GM12878 (cell line): ENCODE data around the gene UBE2QL1. TPM values are rescaled to one million over a fixed set of nuclear protein-coding genes. Genes with fewer than 3 reads are reported as not detected.

ENCODE experiments used
- ATAC-seq: fragments of 200-7000 bp; cut with Tn5 transposase; 3 replicates; pipeline ENCODE4 v1.9.1; 2020; ENCODE audit warnings: mild to moderate bottlenecking, moderate library complexity
- BruUV-seq: library from RNA; stranded (reverse); fragments of 400-500 nt; replicated peaks from 2 replicates; lab custom pipeline; 2021; lab: Mats Ljungman, UMichigan
- CTCF ChIA-PET: fragments of 300-600 bp; sonication (Branson Sonifier 250); formaldehyde crosslinking; extraction: SDS; loops from one replicate; lab custom pipeline; 2021; ENCODE audit warnings: inconsistent platforms; lab: Yijun Ruan, JAX
- POLR2A ChIA-PET: fragments of 350-600 bp; formaldehyde crosslinking; extraction: SDS; loops from one replicate; lab custom pipeline; 2021; ENCODE audit warnings: inconsistent platforms; lab: Charles Lee
- RAD21 ChIA-PET: fragments of 300-600 bp; sonication (Branson Sonifier 250); formaldehyde crosslinking; loops from one replicate; lab custom pipeline; 2023; ENCODE audit warnings: antibody characterized with exemption; ENCODE audit not compliant: unreplicated experiment; lab: Charles Lee
- SMC1A ChIA-PET: fragments of 300-600 bp; sonication (Branson Sonifier 250); formaldehyde crosslinking; loops from one replicate; lab custom pipeline; 2023; ENCODE audit not compliant: unreplicated experiment, uncharacterized antibody; lab: Charles Lee
- DNase-seq: peaks from one replicate; pipeline ENCODE4 v3.0.0-alpha.2; 2011; ENCODE audit warnings: low read depth, low spot score
- FAIRE-seq: peaks from 3 replicates; lab custom pipeline; 2011; peaks lifted over from hg19 to GRCh38; lab: Jason Lieb, UNC
- H2AFZ ChIP-seq: 2 replicates; pipeline ENCODE4 v1.6.0; 2011; ENCODE audit warnings: low read depth, low read length, control low read depth; ENCODE audit not compliant: control insufficient read depth
- H3K27ac ChIP-seq: 2 replicates; pipeline ENCODE4 v1.5.1; 2011; ENCODE audit warnings: control low read depth; ENCODE audit not compliant: control insufficient read depth, insufficient read depth
- H3K27me3 ChIP-seq, 2 experiments: replicated peaks in 1 of 2; 2 replicates each; pipeline versions ENCODE4 v1.6.0 to v1.6.1; 2011; ENCODE audit warnings: low read length in 1 of 2; ENCODE audit not compliant: control insufficient read depth in 2 of 2, insufficient read depth in 2 of 2
- H3K36me3 ChIP-seq, 2 experiments: 2 replicates each; pipeline ENCODE4 v1.5.1; 2011; ENCODE audit warnings: low read length in 1 of 2; ENCODE audit not compliant: control insufficient read depth in 2 of 2, insufficient read depth in 2 of 2
- H3K4me1 ChIP-seq: 2 replicates; pipeline ENCODE4 v1.6.1; 2011; ENCODE audit warnings: mild to moderate bottlenecking, low read length, moderate library complexity, mixed read lengths; ENCODE audit not compliant: control insufficient read depth, insufficient read depth
- H3K4me2 ChIP-seq: 2 replicates; pipeline ENCODE4 v1.6.0; 2011; ENCODE audit warnings: control low read depth; ENCODE audit not compliant: control insufficient read depth, insufficient read depth
- H3K4me3 ChIP-seq: fragments of 200-600 bp; sonication (generic); 2 replicates; pipeline ENCODE4 v1.5.1; 2016
- H3K79me2 ChIP-seq: 2 replicates; pipeline ENCODE4 v1.6.0; 2011; ENCODE audit warnings: low read length; ENCODE audit not compliant: control insufficient read depth, insufficient read depth
- H3K9ac ChIP-seq: 2 replicates; pipeline ENCODE4 v1.8.0; 2011; ENCODE audit warnings: low read length, control low read depth, mixed read lengths; ENCODE audit not compliant: control insufficient read depth, insufficient read depth
- H3K9me3 ChIP-seq: replicated peaks from 3 replicates; pipeline ENCODE4 v1.5.1; 2011; ENCODE audit warnings: mild to moderate bottlenecking, low read length; ENCODE audit not compliant: control insufficient read depth, insufficient read depth
- H4K20me1 ChIP-seq: 2 replicates; pipeline ENCODE4 v1.6.0; 2011; ENCODE audit not compliant: control insufficient read depth, insufficient read depth
- BHLHE40 ChIP-seq, 2 experiments: fragments of 450-650 bp in 1 of 2; IDR thresholded peaks; 2 replicates each; pipeline ENCODE4 v1.6.1; 2011 to 2017; ENCODE audit warnings: low read depth in 2 of 2, borderline replicate concordance in 1 of 2, improper control_type of control experiment in 1 of 2, low read length in 1 of 2, mild to moderate bottlenecking in 1 of 2
- CEBPZ ChIP-seq: fragments of 150-350 bp; IDR thresholded peaks from 2 replicates; pipeline ENCODE4 v1.6.1; 2016; ENCODE audit warnings: low read depth, low read length
- CHD1 ChIP-seq: IDR thresholded peaks from 2 replicates; pipeline ENCODE4 v1.6.1; 2012; ENCODE audit warnings: low read depth, low read length, improper control_type of control experiment
- FOXM1 ChIP-seq: IDR thresholded peaks from 2 replicates; pipeline ENCODE4 v1.6.1; 2012; ENCODE audit warnings: low read depth, mild to moderate bottlenecking, inconsistent platforms, low read length, moderate library complexity
- IKZF1 ChIP-seq: fragments of 450-650 bp; conservative IDR thresholded peaks from 2 replicates; pipeline ENCODE4 v1.6.1; 2017; ENCODE audit warnings: antibody characterized with exemption, mild to moderate bottlenecking
- NKRF ChIP-seq: fragments of 450-650 bp; conservative IDR thresholded peaks from 2 replicates; pipeline ENCODE4 v1.6.1; 2017; ENCODE audit warnings: mild to moderate bottlenecking, moderate library complexity
- RUNX3 ChIP-seq: IDR thresholded peaks from 2 replicates; pipeline ENCODE4 v1.6.1; 2012; ENCODE audit warnings: low read length, inconsistent platforms
- WGBS: methylation state at CpG from one replicate; pipeline ENCODE4 v1.1.6; 2016; ENCODE audit warnings: low lambda C conversion rate; ENCODE audit not compliant: insufficient replicate concordance, insufficient coverage; ENCODE audit errors: missing lambda C conversion rate; 5-methylcytosine and 5-hydroxymethylcytosine counted together
- in situ Hi-C: fragments of 300-500 bp; cut with MboI; formaldehyde crosslinking; loops from 9 replicates; pipeline ENCODE4 v1.14.3; 2018; ENCODE audit warnings: mixed read lengths
- intact Hi-C: fragments of 100-400 bp; cut with micrococcal nuclease; formaldehyde crosslinking; loops from one replicate; pipeline ENCODE4 v1.14.2; 2022; ENCODE audit not compliant: unreplicated experiment
- polyA plus RNA-seq, 11 experiments: library from polyadenylated mRNA; depleted of rRNA in 4 of 11; unstranded in 6 of 11; stranded (reverse) in 5 of 11; fragments of >200 nt; fragmentation: Nextera tagmentation in 4 of 11; fragmentation: Illumina TruSeq in 1 of 11; extraction: Ambion mirVana in 4 of 11; extraction: Trizol in 1 of 11; gene quantifications; 1 replicate in 1 of 11; 2 replicates in 10 of 11; pipeline versions ENCODE4 v1.2.1 to v1.2.3, GENCODE V29; 2011 to 2016; ENCODE audit warnings: inconsistent platforms in 2 of 11, missing spikeins in 2 of 11, low read depth in 1 of 11
- total RNA-seq, 4 experiments: library from RNA; depleted of rRNA in 3 of 4; stranded (reverse); fragments of >200 nt in 3 of 4; fragmentation: Illumina TruSeq in 1 of 4; extraction: Trizol in 1 of 4; gene quantifications; 2 replicates each; pipeline versions ENCODE4 v1.2.1 to v1.2.3, GENCODE V29; 2013 to 2021
- TF ChIP-seq, protein P1 (sequence below): IDR thresholded peaks from 2 replicates; pipeline ENCODE4 v1.6.1; 2011; ENCODE audit warnings: borderline replicate concordance, low read depth, mild to moderate bottlenecking, moderate library complexity, mixed read lengths, low read length; ENCODE audit not compliant: insufficient read depth; ENCODE audit errors: extremely low read length

The UBE2QL1 gene
- total and polyA plus RNA-seq, 10 of the 15 experiments (the other 5 are each of a cell fraction or from before 2014, with no cell fraction given) = 0.03 to 0.62 (median 0.04) TPM; not detected in 6

GRCh38 chr5:6403416-6403815, 45.2 kb upstream of the UBE2QL1 start:
- intact Hi-C loops (no loop called here), in situ Hi-C loops (no loop called here)
- Histone ChIP-seq H3K4me1 (peaks cover 8% of the 10 kb centered on the region), H2AFZ (no peak overlapping the region), H3K4me2 (no peak overlapping the region), H3K9me3 (no peaks in the 10 kb centered on the region), H3K36me3 (no peaks in the 10 kb centered on the region), H3K79me2 (no peaks in the 10 kb centered on the region), H3K9ac (no peak overlapping the region), H4K20me1 (no peaks in the 10 kb centered on the region), H3K27ac (no peak overlapping the region; the same call in 1 of the 2 replicates), H3K4me3 (no peak overlapping the region), H3K27me3 (peaks cover 0 to 2% of the 10 kb centered on the region in 2 experiments; a peak in 2 of 4 replicates)
- RAD21 ChIA-PET = interaction anchor here (0.9 to 1.0 kb wide), 2 partner anchors 25 to 80 kb away, joined by 3 to 5 read pairs; partner anchors contain the start of gene MED10
- 75% methylated on average over 4 of the region's 4 CpGs for WGBS
- POLR2A ChIA-PET = interaction anchor here (1.2 to 1.3 kb wide), 2 partner anchors 18 to 25 kb away, joined by 3 to 4 read pairs; partner anchors contain the start of gene MED10
- BruUV-seq = no TSS peak
- ATAC-seq = peak; percentile 13; the same call in 2 of the 3 replicates
- CTCF ChIA-PET = interaction anchor here (0.7 to 1.7 kb wide), 4 partner anchors 18 to 94 kb away, joined by 3 to 4 read pairs (median 4); partner anchors contain the start of gene MED10
- DNase-seq = no peak
- TF ChIP-seq FOXM1 = no peak
- TF ChIP-seq IKZF1 = 0 out of 2 replicates have a peak, but pooled peaks have one; percentile 6
- FAIRE-seq = no peak
- SMC1A ChIA-PET = interaction anchor here (0.8 to 1.0 kb wide), 2 partner anchors 27 to 237 kb away, joined by 3 to 5 read pairs; no protein-coding TSS in a partner anchor

GRCh38 chr5:6404129-6404528, 44.5 kb upstream of the UBE2QL1 start:
- Histone ChIP-seq H3K36me3 (no peaks in the 10 kb centered on the region), H3K27ac (no peak overlapping the region), H3K9ac (no peak overlapping the region), H4K20me1 (no peaks in the 10 kb centered on the region), H3K4me3 (no peak overlapping the region), H3K27me3 (peaks cover 0 to 2% of the 10 kb centered on the region in 2 experiments; a peak in 1 of 4 replicates), H2AFZ (no peak overlapping the region), H3K9me3 (no peaks in the 10 kb centered on the region), H3K79me2 (no peaks in the 10 kb centered on the region), H3K4me2 (no peak overlapping the region), H3K4me1 (peaks cover 8% of the 10 kb centered on the region)
- DNase-seq (peak; percentile 8), FAIRE-seq (no peak), ATAC-seq (peak; percentile 89)
- ChIA-PET RAD21 (no interaction called here), CTCF (no interaction called here), SMC1A (interaction anchor here (0.8 to 1.1 kb wide), 4 partner anchors 25 to 237 kb away, joined by 3 to 5 read pairs (median 3); partner anchors contain the start of gene MED10), POLR2A (interaction anchor here (1.3 kb wide), 1 partner anchor 26 kb away, joined by 4 read pairs; the partner anchor contains the start of gene MED10)
- WGBS = 56% methylated on average over 4 of the region's 4 CpGs
- intact Hi-C loops = no loop called here
- BruUV-seq = no TSS peak
- in situ Hi-C loops = no loop called here
- TF ChIP-seq CEBPZ = no peak
- TF ChIP-seq CHD1 = no peak
- TF ChIP-seq IKZF1 = peak; percentile 18; the same call in 1 of the 2 replicates
- TF ChIP-seq BHLHE40 (IDR thresholded peaks at IDR 0.05; ENCODE audit: borderline replicate concordance in 1 of 2, low read depth in 2 of 2, low read length in 1 of 2) = peak in 1 of 2 experiments; percentile 59; a peak in 1 of 4 replicates
- TF ChIP-seq RUNX3 = 0 out of 2 replicates have a peak, but pooled peaks have one; percentile 14
- no peak for TF ChIP-seq NKRF
- TF ChIP-seq, protein P1, sequence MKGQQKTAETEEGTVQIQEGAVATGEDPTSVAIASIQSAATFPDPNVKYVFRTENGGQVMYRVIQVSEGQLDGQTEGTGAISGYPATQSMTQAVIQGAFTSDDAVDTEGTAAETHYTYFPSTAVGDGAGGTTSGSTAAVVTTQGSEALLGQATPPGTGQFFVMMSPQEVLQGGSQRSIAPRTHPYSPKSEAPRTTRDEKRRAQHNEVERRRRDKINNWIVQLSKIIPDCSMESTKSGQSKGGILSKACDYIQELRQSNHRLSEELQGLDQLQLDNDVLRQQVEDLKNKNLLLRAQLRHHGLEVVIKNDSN = peak; percentile 71
